Body of pancreas (tissue), 4 donors: ENCODE data around the gene THTPA.

ENCODE experiments used
- POLR2A ChIP-seq, 3 donors: fragments of 450-650 bp; IDR thresholded peaks; one replicate each; pipeline ENCODE4 v1.6.1; 2016; ENCODE audit warnings: antibody characterized with exemption in 3 of 3, mild to moderate bottlenecking in 2 of 3
- TF ChIP-seq, protein P1 (sequence below), 7 experiments: fragments of 450-650 bp in 4 of 7; fragments of 200-600 bp in 3 of 7; sonication (generic) in 3 of 7; IDR thresholded peaks; one replicate each; pipeline ENCODE4 v1.5.1; 2016 to 2019; ENCODE audit warnings: antibody characterized with exemption in 7 of 7

DNA sequence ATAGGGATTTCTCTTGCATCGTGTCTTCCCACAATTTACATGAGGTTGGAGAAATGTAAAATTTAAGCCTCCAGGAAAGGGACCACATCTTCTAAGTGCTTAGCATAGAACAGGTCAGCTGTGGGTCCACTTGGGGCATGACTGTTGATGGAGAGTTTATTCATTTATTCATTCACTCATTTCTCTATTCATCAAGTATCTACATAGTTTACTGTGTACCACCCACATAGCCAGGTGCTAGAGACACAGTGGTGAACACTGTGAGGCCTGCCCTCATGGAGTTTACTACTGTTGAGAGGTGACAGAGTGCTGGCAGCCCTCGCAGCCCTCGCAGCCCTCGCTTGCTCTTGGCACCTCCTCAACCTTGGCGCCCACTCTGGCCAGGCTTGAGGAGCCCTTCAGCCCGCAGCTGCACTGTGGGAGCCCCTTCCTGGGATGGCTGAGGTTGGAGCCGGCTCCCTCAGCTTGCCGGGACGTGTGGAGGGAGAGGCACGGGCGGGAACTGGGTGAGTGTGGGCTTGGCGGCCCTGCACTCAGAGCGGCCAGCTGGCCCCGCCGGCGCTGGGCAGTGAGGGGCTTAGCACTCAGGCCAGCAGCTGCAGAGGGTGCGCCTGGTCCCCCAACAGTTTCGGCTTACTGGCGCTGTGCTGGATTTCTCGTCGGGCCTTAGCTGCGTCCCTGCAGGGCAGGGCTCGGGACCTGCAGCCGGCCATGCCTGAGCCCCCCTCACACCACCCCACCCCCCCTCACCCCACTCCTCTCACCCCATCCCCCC, 24.3 kb downstream of the THTPA start:
- TF ChIP-seq, protein P1, sequence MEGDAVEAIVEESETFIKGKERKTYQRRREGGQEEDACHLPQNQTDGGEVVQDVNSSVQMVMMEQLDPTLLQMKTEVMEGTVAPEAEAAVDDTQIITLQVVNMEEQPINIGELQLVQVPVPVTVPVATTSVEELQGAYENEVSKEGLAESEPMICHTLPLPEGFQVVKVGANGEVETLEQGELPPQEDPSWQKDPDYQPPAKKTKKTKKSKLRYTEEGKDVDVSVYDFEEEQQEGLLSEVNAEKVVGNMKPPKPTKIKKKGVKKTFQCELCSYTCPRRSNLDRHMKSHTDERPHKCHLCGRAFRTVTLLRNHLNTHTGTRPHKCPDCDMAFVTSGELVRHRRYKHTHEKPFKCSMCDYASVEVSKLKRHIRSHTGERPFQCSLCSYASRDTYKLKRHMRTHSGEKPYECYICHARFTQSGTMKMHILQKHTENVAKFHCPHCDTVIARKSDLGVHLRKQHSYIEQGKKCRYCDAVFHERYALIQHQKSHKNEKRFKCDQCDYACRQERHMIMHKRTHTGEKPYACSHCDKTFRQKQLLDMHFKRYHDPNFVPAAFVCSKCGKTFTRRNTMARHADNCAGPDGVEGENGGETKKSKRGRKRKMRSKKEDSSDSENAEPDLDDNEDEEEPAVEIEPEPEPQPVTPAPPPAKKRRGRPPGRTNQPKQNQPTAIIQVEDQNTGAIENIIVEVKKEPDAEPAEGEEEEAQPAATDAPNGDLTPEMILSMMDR (IDR thresholded peaks at IDR 0.05), result no peak
- TF ChIP-seq POLR2A (IDR thresholded peaks at IDR 0.05), result no peak
